GM11168 (cell line): ENCODE results near the gene CCDC85C.

Source experiments
- in situ Hi-C: fragments of 300-500 bp; cut with MboI; formaldehyde crosslinking; loops from one replicate; pipeline ENCODE4 v1.12.0; 2022; ENCODE audit warnings: low sequenced_read_pairs; ENCODE audit not compliant: unreplicated experiment

Gene CCDC85C

DNA sequence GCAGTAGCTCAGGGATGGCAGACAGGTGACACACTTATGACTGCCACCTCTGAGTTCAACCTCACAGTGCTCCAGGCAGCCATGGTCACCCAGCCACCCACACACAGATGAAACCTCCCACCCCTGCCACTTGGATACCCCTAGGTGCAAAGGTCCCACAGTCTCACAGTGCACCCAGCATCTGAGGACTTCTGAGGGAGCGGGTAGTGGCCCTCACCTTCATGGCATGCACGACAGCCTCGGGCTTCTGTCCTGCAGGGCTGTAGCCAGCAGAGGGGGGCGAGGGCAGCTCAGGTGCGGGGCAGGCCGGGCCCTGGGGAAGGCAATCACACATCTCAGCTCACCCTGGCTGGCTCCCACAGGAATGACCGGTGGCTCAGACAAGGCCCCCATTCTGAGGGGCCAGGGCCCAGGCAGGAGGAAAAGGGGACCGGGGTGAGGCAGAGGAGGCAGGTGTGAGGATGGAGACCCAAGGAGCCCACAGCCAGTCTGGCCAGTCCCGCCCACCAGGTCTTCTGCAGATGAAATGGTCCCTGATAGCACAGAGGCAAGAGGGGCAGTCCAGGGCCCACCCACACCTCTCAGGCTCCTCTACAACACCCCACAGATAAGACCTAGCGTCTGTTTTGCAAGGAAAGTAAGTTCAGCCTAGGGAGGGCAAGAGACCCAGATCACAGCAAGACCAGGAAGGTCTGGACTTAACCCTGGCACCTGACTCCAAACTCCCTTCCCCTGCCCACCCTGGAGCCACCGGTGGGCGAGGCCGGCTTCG, 87.0 kb downstream of the CCDC85C start:
- in situ Hi-C loops: loop anchor here (5.0 to 25.0 kb wide), 2 partner anchors 115 to 370 kb away; no protein-coding TSS in a partner anchor

DNA sequence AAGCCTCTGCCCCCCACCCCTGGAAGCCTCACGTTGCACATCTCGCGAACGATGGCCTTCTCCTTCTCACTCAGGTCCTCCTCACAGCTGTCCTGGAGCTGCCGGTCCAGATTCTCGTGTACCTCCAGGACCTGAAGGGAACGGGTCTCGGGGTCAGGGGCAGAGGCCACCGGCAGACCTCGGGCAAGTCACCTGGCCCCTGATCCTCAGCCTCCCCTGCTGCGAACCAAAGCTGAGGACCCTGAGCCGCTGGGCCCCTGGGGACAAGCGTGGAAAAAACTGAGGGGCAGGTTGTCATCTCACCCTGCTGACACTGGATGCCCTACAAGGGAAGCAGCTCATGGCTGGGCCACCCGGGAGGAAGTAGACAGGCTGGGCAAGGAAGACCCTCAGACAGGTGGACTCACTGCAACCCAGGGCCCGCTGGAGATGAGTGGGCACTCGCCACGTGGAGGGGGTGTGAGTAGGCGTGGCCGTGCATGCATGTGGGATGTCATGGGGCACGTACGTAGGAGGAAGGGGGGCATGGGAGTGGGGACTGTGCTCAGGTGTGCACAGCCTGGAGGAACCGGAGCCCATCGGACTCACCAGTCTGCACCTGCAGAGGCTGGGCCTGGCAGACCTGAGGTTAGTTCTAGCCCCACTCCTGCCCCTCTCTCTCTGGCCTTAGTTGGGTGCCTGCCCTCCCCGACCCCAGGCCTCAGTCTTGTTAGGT, 87.7 kb downstream of the CCDC85C start:
- in situ Hi-C loops: loop anchor here (5.0 to 25.0 kb wide), 2 partner anchors 116 to 371 kb away; no protein-coding TSS in a partner anchor

DNA sequence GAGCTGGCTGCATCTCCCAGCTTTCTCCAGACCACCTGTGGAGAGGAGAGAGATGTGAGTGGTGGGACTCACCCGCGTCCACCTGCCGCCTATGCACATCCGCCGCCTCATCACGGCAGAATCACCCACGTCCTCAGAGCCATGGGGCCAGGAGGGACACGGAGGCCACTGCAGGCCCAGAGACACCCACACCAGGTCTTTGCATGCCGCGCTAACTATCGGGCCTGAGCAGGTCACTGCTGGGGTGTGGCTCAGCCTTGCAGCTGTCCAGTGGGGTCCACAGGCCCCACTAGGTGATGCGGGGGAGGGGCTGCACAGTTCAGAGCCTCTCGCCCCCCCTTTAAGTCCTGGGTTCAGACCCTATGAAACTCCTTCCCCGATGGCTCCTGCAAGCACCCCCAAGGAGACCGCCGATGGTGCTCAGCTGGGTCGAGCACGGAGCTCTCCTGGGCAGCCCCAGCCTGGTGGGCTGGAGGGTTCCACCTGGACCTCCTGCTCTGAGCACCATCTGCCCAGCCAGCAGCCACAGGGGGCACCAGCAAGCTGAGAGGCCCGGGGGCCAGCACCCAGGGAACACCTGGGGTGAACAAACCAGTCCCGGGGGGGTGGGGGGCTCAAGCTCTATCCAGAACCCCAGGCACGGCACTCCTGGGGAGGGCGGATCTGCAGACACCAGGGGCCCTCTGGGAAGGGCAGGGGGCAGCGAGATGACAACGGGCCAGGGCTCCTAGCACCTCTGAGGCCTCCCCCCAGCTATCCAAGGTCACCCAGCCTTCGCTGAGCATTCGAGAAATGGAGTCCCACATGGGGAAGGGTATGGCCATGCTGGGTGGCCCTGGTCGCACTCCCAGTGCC, 88.5 kb downstream of the CCDC85C start:
- in situ Hi-C loops: loop anchor here (5.0 to 25.0 kb wide), 2 partner anchors 117 to 372 kb away; no protein-coding TSS in a partner anchor

- in situ Hi-C loops: loop anchor here (5.0 to 25.0 kb wide), 2 partner anchors 118 to 373 kb away; no protein-coding TSS in a partner anchor
Observed at GRCh38 chr14:99514552-99515300, 89.3 kb downstream of the CCDC85C start.

DNA sequence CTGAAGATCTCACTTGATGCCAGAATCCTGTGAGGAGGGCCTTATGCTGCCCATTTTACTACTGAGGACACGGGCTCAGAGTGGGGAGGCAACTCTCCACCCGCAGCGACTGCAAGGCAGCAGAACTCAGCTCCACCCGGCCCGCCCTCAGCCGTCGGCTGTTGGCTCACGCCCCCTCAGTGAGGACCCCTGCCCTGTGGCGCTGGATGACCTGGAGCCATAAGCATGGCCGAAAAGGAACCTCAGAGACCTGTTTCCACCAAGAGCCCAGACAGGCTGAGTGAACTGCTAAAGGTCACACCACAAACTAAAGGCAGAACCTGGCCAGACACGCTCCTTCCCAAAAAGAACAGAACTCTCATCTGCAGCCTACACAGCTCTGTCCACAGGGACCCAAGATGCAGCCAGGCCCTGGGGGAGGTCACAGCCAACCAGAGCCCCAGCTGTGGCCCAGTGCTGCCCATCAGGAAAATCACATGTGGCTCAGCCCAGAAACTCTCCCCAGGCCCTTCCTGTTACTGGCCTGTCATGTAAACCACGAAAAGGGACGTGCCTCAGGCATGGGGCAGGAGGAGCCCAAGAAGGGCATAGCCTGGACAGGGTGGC, 90.0 kb downstream of the CCDC85C start:
- in situ Hi-C loops: loop anchor here (25.0 kb wide), 1 partner anchor 373 kb away; no protein-coding TSS in a partner anchor

GRCh38 chr14:99513183-99513694, 90.8 kb downstream of the CCDC85C start:
- in situ Hi-C loops: loop anchor here (25.0 kb wide), 1 partner anchor 374 kb away; no protein-coding TSS in a partner anchor

DNA sequence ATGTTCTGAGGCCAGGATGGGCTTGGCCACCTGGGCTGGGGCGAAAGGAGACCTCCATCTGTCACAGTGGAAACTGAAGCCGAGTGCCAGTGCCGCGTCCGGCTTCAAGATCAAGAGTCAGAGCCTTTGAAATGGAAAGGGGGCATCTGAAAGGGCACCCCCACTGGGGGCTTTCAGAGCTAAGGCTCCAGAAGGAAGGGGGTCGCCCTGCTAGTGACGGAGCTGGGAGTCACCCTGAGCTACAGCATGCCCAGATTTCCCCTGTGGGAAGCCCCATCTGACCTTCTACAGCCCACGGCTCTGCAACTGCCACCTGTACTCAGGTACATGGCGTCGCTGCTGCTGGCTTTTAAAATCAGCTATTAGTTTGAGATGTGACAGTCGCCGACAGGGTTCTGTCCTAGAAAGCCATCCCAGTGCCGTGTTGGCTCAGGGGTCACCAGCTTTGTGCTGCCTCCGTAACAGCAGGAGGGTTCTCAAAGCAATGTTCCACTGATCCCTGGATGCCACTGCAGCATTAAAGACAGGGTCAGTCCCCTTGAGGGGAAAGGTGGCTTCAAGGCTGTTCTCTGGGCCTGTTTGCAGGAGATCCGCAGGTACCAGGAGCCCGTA, 91.3 kb downstream of the CCDC85C start:
- in situ Hi-C loops: loop anchor here (25.0 kb wide), 1 partner anchor 375 kb away; no protein-coding TSS in a partner anchor

DNA sequence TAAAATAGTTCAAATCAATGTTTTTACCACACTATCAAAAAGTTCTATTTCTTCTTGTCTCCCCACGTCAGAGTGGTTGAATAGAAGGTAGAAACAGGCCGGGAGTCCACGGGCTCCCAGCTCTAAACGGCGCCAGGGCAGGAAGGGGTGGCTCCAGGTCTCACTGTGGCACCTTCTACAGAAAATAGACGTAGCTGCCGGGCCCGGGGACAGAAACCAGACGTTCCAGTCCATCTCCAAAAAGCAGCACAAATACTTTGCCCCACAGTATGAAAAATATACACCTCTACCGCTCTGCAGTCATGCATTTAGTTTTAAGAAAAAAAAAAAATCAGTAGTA, 91.9 kb downstream of the CCDC85C start:
- in situ Hi-C loops: loop anchor here (25.0 kb wide), 1 partner anchor 375 kb away; no protein-coding TSS in a partner anchor

DNA sequence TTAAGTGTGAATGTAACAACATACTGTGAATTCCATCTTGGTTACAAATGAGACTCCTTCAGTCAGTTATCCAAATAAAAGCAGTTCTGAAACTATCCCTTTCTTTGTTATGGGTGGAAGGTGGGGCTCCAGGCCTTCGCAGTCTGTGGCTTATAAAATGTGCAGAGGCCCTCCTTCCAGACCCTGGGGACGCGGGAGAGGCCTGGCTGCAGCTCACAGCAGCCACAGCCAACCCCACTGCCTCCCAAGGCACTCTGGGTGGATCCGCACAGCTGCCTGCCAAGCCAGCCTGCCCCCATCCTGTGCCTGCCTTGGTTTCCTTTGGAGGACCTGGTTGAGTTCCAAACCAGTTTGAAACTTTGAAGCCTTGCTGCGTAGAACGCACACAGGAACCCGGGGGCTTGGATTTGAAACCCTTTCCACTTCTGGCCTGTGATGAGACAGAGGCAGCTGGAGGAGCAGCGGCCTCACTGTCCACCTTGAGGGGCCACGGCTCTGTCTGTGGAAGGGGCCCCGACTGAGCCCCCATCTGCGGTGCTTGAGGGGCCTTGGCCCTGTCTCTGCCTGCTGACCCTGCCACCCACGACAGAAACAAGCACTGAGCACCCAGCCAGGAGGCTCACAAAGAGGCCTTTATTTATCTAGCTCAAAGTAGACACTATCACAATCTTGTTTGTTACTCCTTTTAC, 92.4 kb downstream of the CCDC85C start:
- in situ Hi-C loops: loop anchor here (25.0 kb wide), 1 partner anchor 376 kb away; no protein-coding TSS in a partner anchor

DNA sequence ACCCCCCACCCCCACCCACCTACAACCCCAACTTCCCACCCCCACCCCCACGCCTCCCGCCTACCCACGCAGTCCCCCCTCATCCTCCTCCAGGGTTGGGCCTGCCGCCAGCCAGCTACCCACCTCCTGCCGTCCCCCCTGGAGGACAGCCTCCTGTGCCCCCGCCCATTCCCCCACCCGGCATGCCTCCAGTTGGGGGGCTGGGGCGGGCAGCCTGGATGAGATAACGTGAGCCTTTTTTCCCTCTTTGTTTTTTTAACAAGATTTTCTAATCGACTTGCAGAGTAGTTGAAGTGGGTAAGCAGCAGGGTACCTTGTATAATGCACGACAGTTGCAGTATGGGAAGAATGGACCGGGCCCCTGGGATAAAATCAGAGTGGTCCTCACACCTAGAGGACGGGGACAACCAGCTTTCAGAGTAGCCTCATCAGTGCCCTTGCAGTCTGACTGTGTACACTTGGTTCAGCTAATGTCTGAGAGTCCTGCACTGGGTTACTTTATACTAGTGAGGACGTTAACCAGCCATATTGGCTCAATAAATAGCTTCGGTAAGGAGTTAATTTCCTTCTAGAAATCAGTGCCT, 93.4 kb downstream of the CCDC85C start:
- in situ Hi-C loops: loop anchor here (25.0 kb wide), 1 partner anchor 377 kb away; no protein-coding TSS in a partner anchor

- in situ Hi-C loops: loop anchor here (25.0 kb wide), 1 partner anchor 377 kb away; no protein-coding TSS in a partner anchor
Observed at GRCh38 chr14:99509871-99510555, 94.0 kb downstream of the CCDC85C start.

DNA sequence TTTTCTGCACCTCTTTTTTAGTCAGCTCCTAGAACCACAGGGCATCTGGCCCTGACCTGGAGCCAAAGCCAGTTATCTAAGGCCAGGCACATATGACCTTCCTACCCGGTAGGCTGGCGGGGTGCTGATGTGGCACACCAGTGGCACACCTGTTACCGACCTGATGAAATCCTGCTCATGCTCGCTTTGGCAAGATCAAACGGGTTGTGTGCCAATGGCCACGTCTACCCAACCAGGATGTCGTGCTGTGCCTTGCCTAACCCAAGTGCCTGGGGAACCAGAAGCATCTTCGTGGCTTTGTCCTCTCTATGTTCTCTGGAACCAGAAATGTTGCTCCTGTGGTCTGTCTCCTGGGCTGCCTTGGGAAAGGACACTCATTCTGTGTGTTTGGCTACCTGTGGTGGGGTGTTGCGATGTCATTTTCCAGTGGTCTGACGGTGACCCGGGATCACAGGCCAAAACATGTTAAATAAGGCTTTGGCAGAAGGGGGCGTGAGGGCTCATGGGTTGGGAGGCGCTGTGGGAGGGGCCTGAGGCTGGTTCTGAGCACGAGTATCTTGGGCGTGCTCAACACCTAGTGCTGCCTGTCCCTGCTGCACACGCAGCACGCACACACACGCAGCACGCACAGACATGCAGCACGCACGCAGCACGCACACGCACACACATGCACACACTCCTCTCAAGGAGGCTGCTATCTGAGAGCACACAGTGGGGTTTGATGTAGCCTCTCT, 94.9 kb downstream of the CCDC85C start:
- in situ Hi-C loops: loop anchor here (25.0 kb wide), 1 partner anchor 378 kb away; no protein-coding TSS in a partner anchor

GRCh38 chr14:99507860-99508640, 96.0 kb downstream of the CCDC85C start:
- in situ Hi-C loops: loop anchor here (25.0 kb wide), 1 partner anchor 379 kb away; no protein-coding TSS in a partner anchor

GRCh38 chr14:99506276-99506675, 97.7 kb downstream of the CCDC85C start:
- in situ Hi-C loops: loop anchor here (25.0 kb wide), 1 partner anchor 381 kb away; no protein-coding TSS in a partner anchor

- in situ Hi-C loops: loop anchor here (25.0 kb wide), 1 partner anchor 382 kb away; no protein-coding TSS in a partner anchor
Observed at GRCh38 chr14:99505089-99505488, 98.9 kb downstream of the CCDC85C start.
